Fibroblast of mammary gland (primary cell): Measurements from ENCODE around the gene SLC12A7.

Experiments
- DNase-seq: peaks from one replicate; pipeline ENCODE4 v3.0.0-alpha.2; 2010; ENCODE audit warnings: low read depth
- H3K4me3 ChIP-seq: 2 replicates; pipeline ENCODE4 v1.5.1; 2011; ENCODE audit warnings: low read depth, mild to moderate bottlenecking, low read length, moderate library complexity; ENCODE audit not compliant: control insufficient read depth
- TF ChIP-seq, protein P1 (sequence below): conservative IDR thresholded peaks from 2 replicates; pipeline ENCODE4 v1.5.1; 2011; ENCODE audit warnings: low read depth, low read length, inconsistent platforms; ENCODE audit not compliant: control insufficient read depth, insufficient read depth

SLC12A7 gene

DNA sequence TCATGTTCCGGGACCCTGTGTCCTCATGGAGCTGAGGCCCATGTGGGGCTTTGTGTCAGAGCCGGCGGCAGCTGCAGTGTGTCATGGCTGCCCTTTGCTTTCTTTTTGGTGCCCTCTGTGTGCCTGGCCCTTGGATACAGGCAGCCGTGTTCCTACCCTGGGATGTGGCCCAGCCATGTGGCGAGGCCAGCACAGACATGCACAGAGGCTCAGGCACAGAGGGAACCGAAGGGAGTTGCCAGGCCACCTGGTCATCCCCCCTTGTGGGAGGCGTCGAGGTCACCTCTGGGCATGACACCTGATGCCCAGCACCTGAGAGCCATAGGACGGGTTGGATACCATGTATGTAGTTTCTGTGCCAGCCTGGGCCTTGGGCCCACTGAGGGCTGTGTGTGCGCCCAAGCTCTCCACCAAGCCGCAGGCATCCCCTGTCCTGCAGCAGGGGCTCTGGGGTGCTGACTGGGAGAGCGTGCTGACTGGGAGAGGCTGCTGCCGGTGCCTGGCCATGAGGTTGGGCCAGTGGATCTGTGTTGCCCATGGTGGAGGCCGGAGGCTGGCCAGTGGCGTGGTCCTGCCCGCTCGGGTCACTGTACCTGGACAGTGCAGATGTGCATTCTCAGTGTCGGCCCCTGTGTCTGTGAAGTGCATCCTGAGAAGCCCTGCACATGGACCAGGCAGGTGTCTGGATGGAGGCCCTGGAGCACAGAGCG is 98.5 kb downstream of the SLC12A7 start:
- TF ChIP-seq, protein P1, sequence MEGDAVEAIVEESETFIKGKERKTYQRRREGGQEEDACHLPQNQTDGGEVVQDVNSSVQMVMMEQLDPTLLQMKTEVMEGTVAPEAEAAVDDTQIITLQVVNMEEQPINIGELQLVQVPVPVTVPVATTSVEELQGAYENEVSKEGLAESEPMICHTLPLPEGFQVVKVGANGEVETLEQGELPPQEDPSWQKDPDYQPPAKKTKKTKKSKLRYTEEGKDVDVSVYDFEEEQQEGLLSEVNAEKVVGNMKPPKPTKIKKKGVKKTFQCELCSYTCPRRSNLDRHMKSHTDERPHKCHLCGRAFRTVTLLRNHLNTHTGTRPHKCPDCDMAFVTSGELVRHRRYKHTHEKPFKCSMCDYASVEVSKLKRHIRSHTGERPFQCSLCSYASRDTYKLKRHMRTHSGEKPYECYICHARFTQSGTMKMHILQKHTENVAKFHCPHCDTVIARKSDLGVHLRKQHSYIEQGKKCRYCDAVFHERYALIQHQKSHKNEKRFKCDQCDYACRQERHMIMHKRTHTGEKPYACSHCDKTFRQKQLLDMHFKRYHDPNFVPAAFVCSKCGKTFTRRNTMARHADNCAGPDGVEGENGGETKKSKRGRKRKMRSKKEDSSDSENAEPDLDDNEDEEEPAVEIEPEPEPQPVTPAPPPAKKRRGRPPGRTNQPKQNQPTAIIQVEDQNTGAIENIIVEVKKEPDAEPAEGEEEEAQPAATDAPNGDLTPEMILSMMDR = no peak
- no peak overlapping the region for H3K4me3 ChIP-seq
- no peak for DNase-seq

DNA sequence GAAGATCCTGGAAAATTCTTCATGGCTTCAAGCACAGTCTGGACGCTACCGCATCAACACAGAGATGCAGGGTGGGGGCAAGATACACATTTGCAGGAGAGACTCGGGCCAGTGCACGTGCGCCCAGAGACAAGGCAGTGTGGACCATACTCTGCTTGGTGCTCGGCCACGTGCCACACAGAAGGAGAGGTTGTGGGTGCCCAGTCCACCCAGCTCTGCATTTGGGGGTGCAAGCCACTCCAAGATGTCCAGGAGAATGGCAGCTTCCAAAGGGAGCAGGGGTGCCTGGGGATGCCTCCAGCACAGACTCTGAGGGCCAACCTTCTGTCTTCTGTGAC is 99.0 kb downstream of the SLC12A7 start:
- no peak for DNase-seq
- no peak overlapping the region for H3K4me3 ChIP-seq
- TF ChIP-seq, protein P1 = no peak

DNA sequence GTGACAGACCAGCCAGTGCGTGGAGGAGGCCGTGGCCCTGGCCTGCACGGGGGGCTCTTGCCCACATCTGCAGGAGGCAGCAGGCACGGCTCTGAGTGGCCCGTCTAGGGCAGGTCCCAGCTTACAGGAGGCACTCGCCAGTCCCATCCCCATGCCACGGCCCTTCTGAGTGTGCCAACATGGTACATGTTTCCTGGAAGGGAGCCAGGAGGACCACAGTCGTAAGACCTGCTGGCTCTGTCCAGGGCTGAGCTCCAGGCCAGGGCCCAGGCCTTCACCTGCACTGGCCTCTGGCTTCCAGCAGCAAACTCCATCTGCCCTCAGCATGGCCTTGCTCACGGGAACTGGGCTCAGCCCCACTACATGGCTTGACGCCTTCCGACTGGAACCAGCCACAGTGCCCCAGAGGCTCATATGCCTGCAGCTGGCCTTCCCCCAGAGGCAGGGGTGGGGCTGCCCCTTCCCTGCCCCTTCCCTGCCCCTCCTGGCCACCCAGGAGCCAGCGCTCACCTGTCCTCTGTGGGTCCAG is 99.5 kb downstream of the SLC12A7 start:
- H3K4me3 ChIP-seq = no peak overlapping the region
- TF ChIP-seq, protein P1 = no peak
- no peak for DNase-seq

DNA sequence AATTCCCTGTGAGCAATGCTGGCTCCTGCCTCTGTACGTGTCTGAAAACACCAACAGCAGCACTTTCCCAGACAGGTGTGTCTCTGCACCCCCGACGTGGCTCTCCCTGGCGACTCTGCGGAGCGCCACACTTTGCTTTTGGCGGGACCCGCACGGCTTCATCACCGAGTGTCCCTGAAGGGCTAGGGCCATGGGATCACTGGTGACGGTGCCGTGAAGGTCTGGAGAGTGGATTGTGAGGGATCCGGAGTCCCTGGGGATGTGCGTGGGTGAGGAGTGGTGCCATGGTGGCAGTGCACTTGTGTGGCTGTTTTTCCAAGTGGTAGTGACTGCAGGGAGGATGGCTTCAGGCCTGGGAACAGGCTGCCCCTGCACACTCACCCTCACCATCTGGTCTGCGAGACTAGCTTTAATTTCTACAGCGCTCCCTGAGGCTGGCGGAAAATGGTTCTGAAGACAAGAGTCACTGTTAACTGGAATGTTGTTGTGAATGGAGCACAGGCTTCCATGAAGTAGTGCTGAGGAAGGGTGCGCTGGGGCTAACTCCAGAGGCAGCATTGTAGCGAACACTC is 100.0 kb downstream of the SLC12A7 start:
- TF ChIP-seq, protein P1 = no peak
- no peak overlapping the region for H3K4me3 ChIP-seq
- no peak for DNase-seq

DNA sequence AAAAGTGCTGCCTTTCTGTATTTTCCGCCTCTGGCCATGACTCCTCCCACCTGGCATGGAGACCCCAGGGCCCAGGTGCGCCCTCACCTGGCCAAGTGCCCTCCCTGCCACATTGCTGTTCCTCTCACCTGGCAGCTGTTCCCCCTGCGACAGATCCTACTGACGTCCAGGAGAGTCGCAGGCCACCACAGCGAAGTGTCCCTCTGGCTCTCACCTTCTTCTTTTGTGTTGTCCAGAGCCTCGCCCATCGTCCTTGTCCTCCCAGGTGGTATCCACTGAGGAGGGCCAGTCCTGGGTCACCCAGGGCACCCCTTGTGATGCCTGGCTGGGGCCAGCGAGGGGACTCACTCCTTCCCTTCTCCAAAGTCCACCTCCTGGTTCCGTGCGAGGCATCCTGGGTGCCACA is 100.6 kb downstream of the SLC12A7 start:
- H3K4me3 ChIP-seq = no peak overlapping the region
- TF ChIP-seq, protein P1 = peak; percentile 13
- no peak for DNase-seq

DNA sequence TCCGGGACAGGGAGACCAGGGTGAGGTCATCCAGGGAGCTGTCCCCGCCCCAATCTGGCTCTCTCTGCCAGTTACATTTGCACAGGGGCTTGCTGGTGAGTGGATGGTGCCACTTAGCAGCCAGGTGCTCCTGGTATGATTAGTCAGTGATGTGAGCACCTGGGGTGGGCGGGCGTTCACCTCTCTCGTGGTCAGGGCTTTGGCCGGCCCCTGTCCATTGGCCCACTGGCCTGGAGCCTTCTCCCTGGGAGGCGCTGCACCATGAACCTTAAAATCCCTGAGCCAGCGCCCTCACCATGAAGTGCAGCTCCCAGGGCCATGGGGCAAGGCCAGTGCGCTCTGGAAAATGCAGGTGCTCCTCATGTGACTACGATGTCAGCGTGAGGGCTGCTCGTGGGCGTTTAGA is 101.2 kb downstream of the SLC12A7 start:
- H3K4me3 ChIP-seq = no peak overlapping the region
- no peak for DNase-seq
- TF ChIP-seq, protein P1 = no peak
